GM06990 (cell line): Measurements from ENCODE around the gene CDPF1.

Experiments
- DNase-seq: peaks from one replicate; pipeline ENCODE4 v3.0.0-alpha.2; 2011; ENCODE audit not compliant: insufficient read length; ENCODE audit errors: extremely low read depth
- H3K27me3 ChIP-seq: replicated peaks from 2 replicates; pipeline ENCODE4 v1.6.0; 2011; ENCODE audit warnings: low read length; ENCODE audit not compliant: control insufficient read depth, insufficient read depth
- H3K36me3 ChIP-seq: 2 replicates; pipeline ENCODE4 v1.5.1; 2011; ENCODE audit warnings: low read length; ENCODE audit not compliant: control insufficient read depth, insufficient read depth
- H3K4me3 ChIP-seq: replicated peaks from 2 replicates; pipeline ENCODE4 v1.5.1; 2011; ENCODE audit warnings: low read depth, mild to moderate bottlenecking, control low read depth, low read length
- TF ChIP-seq, protein P1 (sequence below): IDR thresholded peaks from 2 replicates; pipeline ENCODE4 v1.5.1; 2011; ENCODE audit warnings: low read length, control low read depth, mild to moderate bottlenecking, inconsistent platforms; ENCODE audit not compliant: insufficient read depth, poor library complexity, severe bottlenecking

CDPF1 gene

DNA sequence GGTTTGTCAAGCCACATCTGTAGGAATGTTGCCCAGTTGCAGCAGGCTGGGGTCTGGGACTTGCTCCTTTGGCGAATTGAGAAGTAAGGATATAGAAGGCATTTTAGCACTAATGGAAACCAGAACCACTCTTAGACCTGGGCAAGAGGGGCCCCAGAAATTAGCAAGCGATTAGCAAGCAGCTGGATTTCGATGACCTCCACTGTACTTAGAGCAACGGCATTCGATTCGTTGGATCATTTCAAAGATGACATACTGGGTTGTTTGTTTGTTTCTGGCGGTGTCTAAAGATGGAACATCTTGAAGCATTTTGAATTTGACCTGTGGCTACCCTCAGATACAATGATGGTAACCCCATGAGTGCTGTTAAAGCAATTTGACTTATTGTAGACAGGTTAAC lies 1.2 kb upstream of the CDPF1 start:
- no peak for DNase-seq
- TF ChIP-seq, protein P1, sequence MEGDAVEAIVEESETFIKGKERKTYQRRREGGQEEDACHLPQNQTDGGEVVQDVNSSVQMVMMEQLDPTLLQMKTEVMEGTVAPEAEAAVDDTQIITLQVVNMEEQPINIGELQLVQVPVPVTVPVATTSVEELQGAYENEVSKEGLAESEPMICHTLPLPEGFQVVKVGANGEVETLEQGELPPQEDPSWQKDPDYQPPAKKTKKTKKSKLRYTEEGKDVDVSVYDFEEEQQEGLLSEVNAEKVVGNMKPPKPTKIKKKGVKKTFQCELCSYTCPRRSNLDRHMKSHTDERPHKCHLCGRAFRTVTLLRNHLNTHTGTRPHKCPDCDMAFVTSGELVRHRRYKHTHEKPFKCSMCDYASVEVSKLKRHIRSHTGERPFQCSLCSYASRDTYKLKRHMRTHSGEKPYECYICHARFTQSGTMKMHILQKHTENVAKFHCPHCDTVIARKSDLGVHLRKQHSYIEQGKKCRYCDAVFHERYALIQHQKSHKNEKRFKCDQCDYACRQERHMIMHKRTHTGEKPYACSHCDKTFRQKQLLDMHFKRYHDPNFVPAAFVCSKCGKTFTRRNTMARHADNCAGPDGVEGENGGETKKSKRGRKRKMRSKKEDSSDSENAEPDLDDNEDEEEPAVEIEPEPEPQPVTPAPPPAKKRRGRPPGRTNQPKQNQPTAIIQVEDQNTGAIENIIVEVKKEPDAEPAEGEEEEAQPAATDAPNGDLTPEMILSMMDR: no peak

DNA sequence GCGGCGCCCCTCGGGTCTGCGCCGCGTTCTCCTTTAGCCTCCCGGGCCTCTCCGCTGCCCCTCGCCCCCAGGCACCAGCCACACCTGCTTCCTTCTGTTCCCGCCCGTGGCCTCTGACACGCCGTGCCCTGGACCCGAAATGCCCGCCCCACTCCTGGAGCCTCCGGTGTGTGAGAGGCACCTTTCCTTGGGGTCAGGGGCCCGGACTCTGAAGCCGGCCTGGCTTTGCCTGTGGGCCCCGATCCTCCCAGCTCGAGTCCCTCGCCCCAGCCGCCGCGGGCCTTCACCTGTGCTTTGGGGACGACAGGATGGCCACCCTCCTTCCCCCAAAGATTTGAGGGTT lies 661 bp upstream of the CDPF1 start:
- Histone ChIP-seq H3K4me3 (peak overlapping the region; percentile 75), H3K27me3 (no peaks in the 10 kb centered on the region), H3K36me3 (no peaks in the 10 kb centered on the region; the same call in 1 of the 2 replicates)
- TF ChIP-seq, protein P1: no peak
- DNase-seq: no peak

More for the DNA sequence above, 1.2 kb upstream of the CDPF1 start:
- H3K36me3 ChIP-seq: no peaks in the 10 kb centered on the region; the same call in 1 of the 2 replicates
- H3K27me3 ChIP-seq: no peaks in the 10 kb centered on the region
- H3K4me3 ChIP-seq: peak overlapping the region; percentile 75

GRCh38 chr22:46247443-46247975 lies 2.6 kb downstream of the CDPF1 start:
- H3K27me3 ChIP-seq: no peaks in the 10 kb centered on the region
- peaks cover 3% of the 10 kb centered on the region for H3K36me3 ChIP-seq
- DNase-seq: no peak
- no peak overlapping the region for H3K4me3 ChIP-seq
- TF ChIP-seq, protein P1: no peak

DNA sequence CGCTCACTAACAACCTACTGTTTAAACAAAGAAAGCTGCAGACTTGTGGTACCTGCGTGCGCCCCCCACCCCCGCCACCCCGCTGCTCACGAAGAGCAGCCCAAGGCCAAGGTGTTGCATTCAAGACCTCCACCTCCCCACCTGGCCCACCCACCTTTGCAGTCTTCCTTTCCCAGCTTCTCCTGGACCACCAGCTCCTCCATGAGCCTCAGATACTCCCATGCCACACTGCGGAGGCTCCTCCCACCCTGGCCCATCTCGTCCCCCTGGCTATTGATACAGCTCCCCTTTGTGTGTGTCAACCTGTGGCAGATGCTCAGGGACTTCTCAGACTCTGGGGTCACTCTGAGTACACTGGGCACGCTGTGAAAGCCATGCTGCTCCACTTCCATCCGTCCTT lies 3.9 kb downstream of the CDPF1 start:
- no peak for DNase-seq
- TF ChIP-seq, protein P1: no peak
- no peak overlapping the region for H3K4me3 ChIP-seq
- no peaks in the 10 kb centered on the region for H3K27me3 ChIP-seq
- peaks cover 3% of the 10 kb centered on the region for H3K36me3 ChIP-seq

DNA sequence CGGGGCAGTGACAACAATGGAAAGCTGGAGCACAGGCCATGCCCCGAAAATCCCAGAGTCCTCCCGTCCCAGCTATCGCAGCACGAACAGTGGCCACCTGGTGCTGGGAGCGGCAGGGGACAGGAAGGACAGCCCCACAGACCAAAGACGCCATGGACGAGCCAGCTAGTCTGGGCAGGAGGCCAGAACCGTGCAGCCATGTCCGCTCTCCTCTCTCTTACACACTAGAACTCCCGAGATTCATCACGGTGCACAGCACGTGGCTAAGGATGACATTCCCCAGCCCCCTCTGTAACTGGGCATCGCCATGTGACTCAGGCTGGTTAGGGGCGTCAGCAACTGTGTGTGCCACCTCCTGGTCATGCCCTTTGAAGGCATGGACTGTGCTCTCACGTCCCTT lies 4.6 kb downstream of the CDPF1 start:
- TF ChIP-seq, protein P1: no peak
- peaks cover 3% of the 10 kb centered on the region for H3K36me3 ChIP-seq
- DNase-seq: no peak
- H3K27me3 ChIP-seq: no peaks in the 10 kb centered on the region
- H3K4me3 ChIP-seq: no peak overlapping the region

GRCh38 chr22:46244771-46245170 lies 5.3 kb downstream of the CDPF1 start:
- DNase-seq: no peak
- H3K27me3 ChIP-seq: no peaks in the 10 kb centered on the region
- H3K36me3 ChIP-seq: peaks cover 3% of the 10 kb centered on the region
- TF ChIP-seq, protein P1: no peak
- no peak overlapping the region for H3K4me3 ChIP-seq
